ENCODE measurements around the gene NEUROG1.

Gene NEUROG1
- 0 reads per million in 2 donors for total RNA-seq

- DNase-seq = no peak
Observed at GRCh38 chr5:135535820-135536801, at the start of gene NEUROG1. NEUROG1 (minus strand) TSS chr5:135535964; CDS start chr5:135535690, 274 bp downstream.

- DNase-seq = no peak
Observed at GRCh38 chr5:135584918-135585317, 49.2 kb upstream of the NEUROG1 start.

- DNase-seq = no peak
Observed at GRCh38 chr5:135584276-135584675, 48.5 kb upstream of the NEUROG1 start.

- DNase-seq = no peak
Observed at GRCh38 chr5:135582099-135582781, 46.5 kb upstream of the NEUROG1 start.

- DNase-seq = no peak
Observed at GRCh38 chr5:135578685-135579341, 43.0 kb upstream of the NEUROG1 start, which contains the start of gene CXCL14. CXCL14 (minus strand) TSS chr5:135578991; CDS start chr5:135578778, 213 bp downstream.

- DNase-seq = no peak
Observed at GRCh38 chr5:135578305-135578684, 42.5 kb upstream of the NEUROG1 start.

GRCh38 chr5:135577421-135577820 lies 41.7 kb upstream of the NEUROG1 start:
- DNase-seq = no peak

GRCh38 chr5:135576075-135576599 lies 40.4 kb upstream of the NEUROG1 start:
- no peak for DNase-seq

- DNase-seq = no peak
Observed at GRCh38 chr5:135574493-135574892, 38.7 kb upstream of the NEUROG1 start.

GRCh38 chr5:135571902-135572301 lies 36.1 kb upstream of the NEUROG1 start:
- no peak for DNase-seq

GRCh38 chr5:135571066-135571609 lies 35.4 kb upstream of the NEUROG1 start:
- DNase-seq = no peak

GRCh38 chr5:135570453-135570764 lies 34.6 kb upstream of the NEUROG1 start:
- DNase-seq = no peak

GRCh38 chr5:135569755-135570452 lies 34.1 kb upstream of the NEUROG1 start:
- DNase-seq = no peak

GRCh38 chr5:135568923-135569360 lies 33.2 kb upstream of the NEUROG1 start:
- no peak for DNase-seq

- no peak for DNase-seq
Observed at GRCh38 chr5:135568246-135568645, 32.5 kb upstream of the NEUROG1 start.

- no peak for DNase-seq
Observed at GRCh38 chr5:135567661-135568060, 31.9 kb upstream of the NEUROG1 start.

- DNase-seq = no peak
Observed at GRCh38 chr5:135566422-135567400, 30.9 kb upstream of the NEUROG1 start.

- DNase-seq = peak; percentile 59
Observed at GRCh38 chr5:135565725-135566421, 30.1 kb upstream of the NEUROG1 start.

- DNase-seq = no peak
Observed at GRCh38 chr5:135565266-135565665, 29.5 kb upstream of the NEUROG1 start.

GRCh38 chr5:135564331-135564730 lies 28.6 kb upstream of the NEUROG1 start:
- DNase-seq = no peak

All from T-helper 9 cell (primary cell).